ENCODE measurements around the gene CDH4. TPM values are rescaled to one million over a fixed set of nuclear protein-coding genes. Genes with fewer than 3 reads are reported as not detected.

Gene CDH4
- total and polyA plus RNA-seq, 2 of the 13 experiments (the other 11 are each of a cell fraction or from before 2014, with no cell fraction given), result not detected

- TF ChIP-seq ZNF558 (CRISPR knock-in tag; IDR thresholded peaks at IDR 0.05; ENCODE audit: borderline replicate concordance), result peak; percentile 87; the same call in 1 of the 2 replicates
- TF ChIP-seq SRY (CRISPR knock-in tag; IDR thresholded peaks at IDR 0.05), result peak; percentile 100
- peak; percentile 82; the same call in 1 of the 2 replicates for TF ChIP-seq E2F5 (CRISPR knock-in tag; conservative IDR thresholded peaks at IDR 0.05)
- TF ChIP-seq NRL (CRISPR knock-in tag; IDR thresholded peaks at IDR 0.05; ENCODE audit: borderline replicate concordance), result peak; percentile 96
- peak; percentile 95; the same call in 1 of the 2 replicates for TF ChIP-seq ZNF484 (CRISPR knock-in tag; IDR thresholded peaks at IDR 0.05; ENCODE audit: borderline replicate concordance, low read depth)
- TF ChIP-seq ZBTB7A (CRISPR knock-in tag; IDR thresholded peaks at IDR 0.05), result peak; percentile 99
- peak; percentile 75; the same call in 1 of the 2 replicates for TF ChIP-seq MED1 (CRISPR knock-in tag; IDR thresholded peaks at IDR 0.05)
- TF ChIP-seq, protein P1, sequence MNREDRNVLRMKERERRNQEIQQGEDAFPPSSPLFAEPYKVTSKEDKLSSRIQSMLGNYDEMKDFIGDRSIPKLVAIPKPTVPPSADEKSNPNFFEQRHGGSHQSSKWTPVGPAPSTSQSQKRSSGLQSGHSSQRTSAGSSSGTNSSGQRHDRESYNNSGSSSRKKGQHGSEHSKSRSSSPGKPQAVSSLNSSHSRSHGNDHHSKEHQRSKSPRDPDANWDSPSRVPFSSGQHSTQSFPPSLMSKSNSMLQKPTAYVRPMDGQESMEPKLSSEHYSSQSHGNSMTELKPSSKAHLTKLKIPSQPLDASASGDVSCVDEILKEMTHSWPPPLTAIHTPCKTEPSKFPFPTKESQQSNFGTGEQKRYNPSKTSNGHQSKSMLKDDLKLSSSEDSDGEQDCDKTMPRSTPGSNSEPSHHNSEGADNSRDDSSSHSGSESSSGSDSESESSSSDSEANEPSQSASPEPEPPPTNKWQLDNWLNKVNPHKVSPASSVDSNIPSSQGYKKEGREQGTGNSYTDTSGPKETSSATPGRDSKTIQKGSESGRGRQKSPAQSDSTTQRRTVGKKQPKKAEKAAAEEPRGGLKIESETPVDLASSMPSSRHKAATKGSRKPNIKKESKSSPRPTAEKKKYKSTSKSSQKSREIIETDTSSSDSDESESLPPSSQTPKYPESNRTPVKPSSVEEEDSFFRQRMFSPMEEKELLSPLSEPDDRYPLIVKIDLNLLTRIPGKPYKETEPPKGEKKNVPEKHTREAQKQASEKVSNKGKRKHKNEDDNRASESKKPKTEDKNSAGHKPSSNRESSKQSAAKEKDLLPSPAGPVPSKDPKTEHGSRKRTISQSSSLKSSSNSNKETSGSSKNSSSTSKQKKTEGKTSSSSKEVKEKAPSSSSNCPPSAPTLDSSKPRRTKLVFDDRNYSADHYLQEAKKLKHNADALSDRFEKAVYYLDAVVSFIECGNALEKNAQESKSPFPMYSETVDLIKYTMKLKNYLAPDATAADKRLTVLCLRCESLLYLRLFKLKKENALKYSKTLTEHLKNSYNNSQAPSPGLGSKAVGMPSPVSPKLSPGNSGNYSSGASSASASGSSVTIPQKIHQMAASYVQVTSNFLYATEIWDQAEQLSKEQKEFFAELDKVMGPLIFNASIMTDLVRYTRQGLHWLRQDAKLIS (CRISPR knock-in tag; IDR thresholded peaks at IDR 0.05), result no peak
- TF ChIP-seq, protein P2, sequence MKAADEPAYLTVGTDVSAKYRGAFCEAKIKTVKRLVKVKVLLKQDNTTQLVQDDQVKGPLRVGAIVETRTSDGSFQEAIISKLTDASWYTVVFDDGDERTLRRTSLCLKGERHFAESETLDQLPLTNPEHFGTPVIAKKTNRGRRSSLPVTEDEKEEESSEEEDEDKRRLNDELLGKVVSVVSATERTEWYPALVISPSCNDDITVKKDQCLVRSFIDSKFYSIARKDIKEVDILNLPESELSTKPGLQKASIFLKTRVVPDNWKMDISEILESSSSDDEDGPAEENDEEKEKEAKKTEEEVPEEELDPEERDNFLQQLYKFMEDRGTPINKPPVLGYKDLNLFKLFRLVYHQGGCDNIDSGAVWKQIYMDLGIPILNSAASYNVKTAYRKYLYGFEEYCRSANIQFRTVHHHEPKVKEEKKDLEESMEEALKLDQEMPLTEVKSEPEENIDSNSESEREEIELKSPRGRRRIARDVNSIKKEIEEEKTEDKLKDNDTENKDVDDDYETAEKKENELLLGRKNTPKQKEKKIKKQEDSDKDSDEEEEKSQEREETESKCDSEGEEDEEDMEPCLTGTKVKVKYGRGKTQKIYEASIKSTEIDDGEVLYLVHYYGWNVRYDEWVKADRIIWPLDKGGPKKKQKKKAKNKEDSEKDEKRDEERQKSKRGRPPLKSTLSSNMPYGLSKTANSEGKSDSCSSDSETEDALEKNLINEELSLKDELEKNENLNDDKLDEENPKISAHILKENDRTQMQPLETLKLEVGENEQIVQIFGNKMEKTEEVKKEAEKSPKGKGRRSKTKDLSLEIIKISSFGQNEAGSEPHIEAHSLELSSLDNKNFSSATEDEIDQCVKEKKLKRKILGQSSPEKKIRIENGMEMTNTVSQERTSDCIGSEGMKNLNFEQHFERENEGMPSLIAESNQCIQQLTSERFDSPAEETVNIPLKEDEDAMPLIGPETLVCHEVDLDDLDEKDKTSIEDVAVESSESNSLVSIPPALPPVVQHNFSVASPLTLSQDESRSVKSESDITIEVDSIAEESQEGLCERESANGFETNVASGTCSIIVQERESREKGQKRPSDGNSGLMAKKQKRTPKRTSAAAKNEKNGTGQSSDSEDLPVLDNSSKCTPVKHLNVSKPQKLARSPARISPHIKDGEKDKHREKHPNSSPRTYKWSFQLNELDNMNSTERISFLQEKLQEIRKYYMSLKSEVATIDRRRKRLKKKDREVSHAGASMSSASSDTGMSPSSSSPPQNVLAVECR (CRISPR knock-in tag; IDR thresholded peaks at IDR 0.05; ENCODE audit: borderline replicate concordance), result peak; percentile 74; the same call in 1 of the 2 replicates
- no peak for TF ChIP-seq SUZ12 (IDR thresholded peaks at IDR 0.05; ENCODE audit: low read depth, low read length)
- TF ChIP-seq RFX1 (IDR thresholded peaks at IDR 0.05), result no peak
- TF ChIP-seq ZNF543 (CRISPR knock-in tag; IDR thresholded peaks at IDR 0.05), result peak; percentile 95
- TF ChIP-seq ZNF569 (CRISPR knock-in tag; IDR thresholded peaks at IDR 0.05; ENCODE audit: borderline replicate concordance), result no peak
- TF ChIP-seq, protein P3, sequence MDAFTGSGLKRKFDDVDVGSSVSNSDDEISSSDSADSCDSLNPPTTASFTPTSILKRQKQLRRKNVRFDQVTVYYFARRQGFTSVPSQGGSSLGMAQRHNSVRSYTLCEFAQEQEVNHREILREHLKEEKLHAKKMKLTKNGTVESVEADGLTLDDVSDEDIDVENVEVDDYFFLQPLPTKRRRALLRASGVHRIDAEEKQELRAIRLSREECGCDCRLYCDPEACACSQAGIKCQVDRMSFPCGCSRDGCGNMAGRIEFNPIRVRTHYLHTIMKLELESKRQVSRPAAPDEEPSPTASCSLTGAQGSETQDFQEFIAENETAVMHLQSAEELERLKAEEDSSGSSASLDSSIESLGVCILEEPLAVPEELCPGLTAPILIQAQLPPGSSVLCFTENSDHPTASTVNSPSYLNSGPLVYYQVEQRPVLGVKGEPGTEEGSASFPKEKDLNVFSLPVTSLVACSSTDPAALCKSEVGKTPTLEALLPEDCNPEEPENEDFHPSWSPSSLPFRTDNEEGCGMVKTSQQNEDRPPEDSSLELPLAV (CRISPR knock-in tag; conservative IDR thresholded peaks at IDR 0.05; ENCODE audit: low read depth), result peak; percentile 72; the same call in 1 of the 2 replicates
- no peak; the same call in 1 of the 2 replicates for TF ChIP-seq FOXJ3 (CRISPR knock-in tag; IDR thresholded peaks at IDR 0.05; ENCODE audit: borderline replicate concordance)
- TF ChIP-seq ZNF766 (CRISPR knock-in tag; IDR thresholded peaks at IDR 0.05; ENCODE audit: borderline replicate concordance), result peak; percentile 93; the same call in 1 of the 2 replicates
- TF ChIP-seq, protein P4, sequence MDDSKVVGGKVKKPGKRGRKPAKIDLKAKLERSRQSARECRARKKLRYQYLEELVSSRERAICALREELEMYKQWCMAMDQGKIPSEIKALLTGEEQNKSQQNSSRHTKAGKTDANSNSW (CRISPR knock-in tag; IDR thresholded peaks at IDR 0.05; ENCODE audit: borderline replicate concordance), result peak; percentile 82; the same call in 1 of the 2 replicates
Observed at GRCh38 chr20:61951695-61952533, 699.9 kb downstream of the CDH4 start (continued).

Data from HepG2 (cell line).